Measurements from ENCODE around the gene ZNF774.
A peak's percentile ranks its signal among the peaks of the same experiment; 100 is the strongest.
"Not testable (repeated sequence)": the region's sequence is repeated elsewhere in the genome, so short reads cannot be mapped to it uniquely, and the experiment has no call there.

Gene ZNF774

GRCh38 chr15:90352107-90352893 lies at the start of gene ZNF774:
TSS of gene ZNF774 (plus strand) at chr15:90352284. CDS start at chr15:90354661, 2,377 bp downstream.
- DNase-seq = peak; percentile 62

GRCh38 chr15:90305355-90305754 lies 46.7 kb upstream of the ZNF774 start:
- not testable (repeated sequence) for DNase-seq

DNA sequence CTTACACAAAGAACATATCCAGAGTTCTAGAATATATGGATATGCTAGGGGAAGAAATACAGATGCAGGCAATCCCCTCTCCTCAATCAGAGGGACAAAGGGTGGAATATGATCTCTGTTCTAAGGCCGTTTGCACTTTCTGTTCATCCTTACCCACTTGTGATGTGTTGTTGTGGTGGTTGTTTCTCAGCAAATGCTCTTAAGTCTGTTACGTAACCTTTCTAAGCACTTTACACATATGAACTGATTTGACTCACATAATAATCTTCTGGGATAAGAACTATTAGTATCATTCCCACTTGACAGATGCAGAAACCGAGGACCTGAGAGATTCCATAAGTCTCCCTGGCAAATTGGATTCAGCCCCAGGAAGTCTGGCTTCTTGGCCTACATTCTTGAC lies 46.2 kb upstream of the ZNF774 start:
- no peak for DNase-seq

- DNase-seq = no peak
Measured at GRCh38 chr15:90306560-90306959, 45.5 kb upstream of the ZNF774 start.

DNA sequence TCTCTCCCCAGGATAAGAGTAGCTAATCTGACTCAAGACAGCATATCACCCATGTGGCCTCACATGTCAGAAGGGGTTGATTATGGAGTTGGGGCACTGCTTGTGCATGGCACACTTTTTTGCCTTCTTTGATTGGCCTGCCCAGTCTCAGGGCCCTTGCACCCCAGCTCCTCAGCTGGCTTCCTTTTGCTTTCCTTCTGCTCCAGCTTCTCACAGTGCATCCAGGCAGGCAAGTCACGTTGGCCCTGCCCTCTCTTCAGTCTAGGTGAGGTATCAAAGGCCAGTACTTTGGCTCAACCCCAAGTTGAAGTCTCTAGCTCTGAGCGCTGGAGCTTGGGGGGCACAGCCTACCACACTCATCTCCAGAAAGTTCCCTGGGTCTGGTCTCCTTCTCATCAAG lies 44.4 kb upstream of the ZNF774 start:
- no peak for DNase-seq

GRCh38 chr15:90309020-90309419 lies 43.1 kb upstream of the ZNF774 start:
- DNase-seq = no peak

DNA sequence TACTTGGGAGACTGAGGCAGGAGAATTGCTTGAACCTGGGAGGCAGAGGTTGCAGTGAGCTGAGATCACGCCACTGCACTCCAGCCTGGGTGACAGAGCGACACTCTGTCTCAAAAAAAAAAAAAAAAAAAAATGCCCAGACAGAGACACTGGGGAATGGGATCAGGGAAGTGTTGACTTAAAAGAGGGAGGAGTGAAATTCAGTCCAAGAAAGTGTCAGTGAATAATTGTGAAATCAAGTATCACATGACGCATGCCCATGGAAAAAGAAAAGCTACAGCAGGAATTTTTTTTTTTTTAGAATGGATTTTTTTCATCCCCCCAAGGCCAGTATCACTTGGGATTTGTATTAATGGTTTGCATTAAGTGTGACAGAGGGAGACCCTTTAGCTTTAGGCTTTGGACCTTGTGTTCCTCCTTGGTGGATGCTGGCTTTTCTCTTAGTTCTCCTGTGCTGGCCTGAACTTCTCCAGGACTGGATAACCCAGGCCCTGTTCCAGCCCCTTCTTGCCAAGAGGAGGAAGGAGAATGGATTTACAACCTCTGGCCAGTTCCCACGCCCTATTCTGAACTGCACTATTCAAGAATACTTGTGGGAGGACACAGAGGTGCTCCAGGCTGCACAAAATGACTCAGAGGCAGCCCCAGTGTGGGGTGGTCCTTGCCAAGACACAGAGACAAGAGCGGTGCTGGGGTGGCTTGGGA lies 36.7 kb upstream of the ZNF774 start:
- no peak for DNase-seq

GRCh38 chr15:90316139-90316538 lies 35.9 kb upstream of the ZNF774 start:
- no peak for DNase-seq

- no peak for DNase-seq
Measured at GRCh38 chr15:90318591-90318990, 33.5 kb upstream of the ZNF774 start.

GRCh38 chr15:90320062-90320884 lies 31.8 kb upstream of the ZNF774 start:
- peak; percentile 31 for DNase-seq

DNA sequence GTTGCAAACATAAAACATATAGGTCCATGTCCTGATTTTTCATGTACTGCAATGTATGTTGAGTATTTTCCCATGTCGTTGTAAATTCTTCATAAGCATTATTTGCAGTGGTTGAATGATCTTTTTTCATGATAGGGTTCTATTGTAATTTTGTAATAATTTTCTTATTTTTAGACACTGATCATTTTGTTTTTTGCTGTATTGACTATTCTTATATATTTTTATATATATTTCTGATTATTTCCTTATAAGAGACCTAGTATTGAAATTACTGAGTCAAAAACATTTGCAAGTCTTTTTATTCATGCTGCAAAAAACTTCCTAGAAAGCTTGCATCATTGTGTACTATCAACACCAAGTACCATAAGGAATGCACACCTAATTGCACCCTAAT lies 31.2 kb upstream of the ZNF774 start:
- no peak for DNase-seq

DNA sequence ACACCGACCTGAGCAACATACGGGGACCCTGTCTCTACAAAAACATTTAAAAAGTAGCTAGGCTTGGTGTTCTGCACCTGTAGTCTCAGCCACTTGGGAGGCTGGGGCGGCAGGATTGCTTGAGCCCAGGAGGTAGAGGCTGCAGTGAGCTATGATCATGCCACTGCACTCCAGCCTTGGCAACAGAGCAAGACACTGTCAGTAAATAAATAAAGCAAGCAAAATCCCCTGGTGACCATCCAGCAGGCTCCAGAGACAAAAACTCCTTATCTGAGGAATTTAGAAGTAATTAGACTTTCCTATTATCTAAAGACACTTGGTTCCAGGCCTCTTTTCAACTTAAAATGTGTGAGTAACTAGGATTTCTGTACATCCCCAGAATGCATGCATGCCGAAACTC lies 29.5 kb upstream of the ZNF774 start:
- DNase-seq = no peak

GRCh38 chr15:90325726-90326125 lies 26.4 kb upstream of the ZNF774 start:
- DNase-seq = no peak

DNA sequence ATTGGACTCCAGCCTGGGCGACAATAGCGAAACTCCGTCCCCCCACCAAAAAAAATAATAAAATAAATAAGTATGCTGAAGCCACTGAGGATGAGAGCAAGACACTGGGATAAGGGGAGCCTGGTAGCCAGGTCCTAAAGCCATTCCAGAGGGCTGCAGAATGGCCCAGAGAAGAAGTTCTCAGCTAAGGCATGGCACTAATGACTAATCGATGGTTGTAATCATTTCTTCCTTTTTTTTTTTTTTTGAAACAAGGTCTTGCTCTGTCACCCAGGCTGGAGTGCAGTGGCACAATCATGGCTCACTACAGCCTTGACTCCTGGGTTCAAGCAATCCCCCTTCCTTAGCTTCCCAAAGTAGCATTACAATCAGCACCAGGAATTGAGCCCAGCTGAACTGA lies 25.6 kb upstream of the ZNF774 start:
- no peak for DNase-seq

DNA sequence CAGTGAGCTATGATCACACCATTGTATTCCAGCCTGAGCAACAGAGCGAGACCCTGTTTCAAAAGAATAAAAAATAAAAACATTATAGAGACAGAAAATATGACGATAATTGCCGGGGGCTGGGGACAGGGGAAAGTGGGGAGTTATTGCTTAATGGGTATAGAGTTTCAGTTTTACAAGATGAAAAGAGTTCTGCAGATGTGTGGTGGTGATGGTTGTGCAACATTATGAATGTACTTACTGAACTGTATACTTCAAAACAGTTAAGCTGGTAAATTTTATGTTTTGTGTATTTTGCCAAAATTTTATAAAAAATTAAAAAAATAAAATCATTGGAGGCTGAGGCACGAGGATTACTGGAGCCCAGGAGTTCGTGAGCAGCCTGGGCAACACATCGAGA lies 24.8 kb upstream of the ZNF774 start:
- DNase-seq = no peak

DNA sequence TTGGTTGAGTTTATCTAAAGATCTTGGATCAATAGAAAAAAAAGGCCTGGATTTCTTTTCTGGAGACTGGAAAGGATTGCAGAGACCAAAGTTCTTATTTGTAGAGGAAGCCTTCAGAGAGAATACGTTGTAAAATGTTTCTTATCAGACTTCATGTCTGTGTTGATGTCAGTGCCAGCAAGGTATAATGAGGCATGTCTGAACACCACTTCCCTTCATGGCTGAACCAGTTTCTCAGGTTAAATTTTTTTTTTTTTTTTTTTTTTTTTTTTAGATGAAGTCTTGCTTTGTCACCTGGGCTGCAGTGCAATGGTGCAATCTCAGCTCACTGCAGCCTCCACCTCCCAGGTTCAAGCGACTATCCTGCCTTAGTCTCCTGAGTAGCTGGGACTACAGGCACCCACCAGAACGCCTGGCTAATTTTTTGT lies 17.8 kb upstream of the ZNF774 start:
- no peak for DNase-seq

GRCh38 chr15:90336705-90337141 lies 15.4 kb upstream of the ZNF774 start:
- no peak for DNase-seq

DNA sequence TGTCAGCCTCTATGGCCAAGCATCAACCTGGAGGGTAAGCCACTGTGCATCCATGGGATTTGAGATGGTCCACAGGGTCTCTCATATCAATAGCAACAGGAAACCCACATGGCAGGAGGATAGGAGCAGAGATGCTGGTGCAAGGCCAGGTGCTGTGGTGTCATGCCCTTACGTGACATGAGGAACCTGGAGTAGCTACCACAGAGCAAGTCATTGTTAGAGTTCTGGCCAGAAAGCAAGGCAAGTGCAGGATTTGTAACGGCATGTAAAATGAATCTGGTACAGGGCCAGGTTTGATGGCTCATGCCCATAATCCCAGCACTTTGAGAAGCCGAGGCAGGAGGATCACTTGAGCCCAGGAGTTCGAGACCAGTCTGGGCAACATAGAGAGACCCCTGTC lies 14.8 kb upstream of the ZNF774 start:
- no peak for DNase-seq

DNA sequence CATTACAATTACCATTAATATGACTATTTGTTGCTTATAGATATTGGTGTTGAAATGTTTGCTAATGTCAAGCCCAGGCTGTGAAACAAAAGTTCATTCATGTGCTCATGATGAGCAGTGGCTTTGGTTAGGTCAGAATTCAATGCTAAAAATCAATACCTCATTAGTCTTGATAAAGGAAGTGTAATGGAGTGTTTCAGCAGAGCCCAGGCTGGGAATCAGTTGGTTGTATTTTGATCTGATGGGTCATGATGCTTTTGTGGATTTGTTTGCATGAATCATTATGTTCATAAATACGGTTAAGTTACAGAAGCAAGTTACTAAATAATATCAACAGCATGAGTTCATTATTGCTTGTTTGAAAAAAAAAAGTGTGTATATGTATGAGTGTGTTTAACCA lies 13.6 kb upstream of the ZNF774 start:
- no peak for DNase-seq

DNA sequence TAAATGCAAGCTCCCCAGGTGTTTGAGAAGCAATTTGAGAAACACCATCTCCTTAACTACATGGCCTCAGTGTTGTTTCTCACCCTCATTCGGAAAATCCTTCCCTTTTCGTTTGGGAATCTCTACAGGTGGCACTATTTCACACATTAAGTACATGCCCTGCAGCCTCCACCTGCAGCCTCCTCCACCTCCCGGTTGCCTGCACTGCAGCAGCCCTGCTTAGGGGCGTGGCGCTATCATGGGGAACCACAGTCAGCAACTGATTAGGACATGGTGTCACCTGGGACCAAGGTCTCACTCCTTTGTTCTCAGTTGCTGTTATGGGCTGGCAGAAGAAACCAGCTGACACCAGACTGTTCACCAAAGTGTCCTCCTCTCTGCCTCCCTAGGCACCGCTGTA lies 11.7 kb upstream of the ZNF774 start:
- DNase-seq = no peak

DNA sequence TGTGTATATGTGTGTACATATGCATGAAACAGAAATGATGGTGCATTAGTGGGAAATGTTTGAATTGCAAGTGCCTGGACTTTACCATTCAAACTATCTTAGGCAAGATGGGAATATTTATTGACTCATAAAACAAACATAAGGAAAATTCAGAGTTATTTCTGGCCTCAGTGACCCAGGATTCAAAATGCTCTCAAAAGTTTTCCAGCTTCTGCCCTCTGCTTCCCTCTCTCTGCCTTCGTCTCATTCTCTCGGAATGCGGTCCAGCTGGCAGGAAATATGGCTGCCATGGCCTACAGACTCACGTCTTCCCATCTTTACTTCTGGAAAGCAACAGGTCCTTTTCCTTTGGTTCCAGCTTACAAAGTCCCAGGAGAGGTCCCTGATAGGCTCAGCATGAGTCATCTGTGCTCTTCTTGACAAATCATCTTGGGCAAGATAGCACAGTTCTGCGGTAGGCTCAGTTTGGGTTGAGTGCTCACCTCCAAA lies 8.7 kb upstream of the ZNF774 start:
- no peak for DNase-seq

DNA sequence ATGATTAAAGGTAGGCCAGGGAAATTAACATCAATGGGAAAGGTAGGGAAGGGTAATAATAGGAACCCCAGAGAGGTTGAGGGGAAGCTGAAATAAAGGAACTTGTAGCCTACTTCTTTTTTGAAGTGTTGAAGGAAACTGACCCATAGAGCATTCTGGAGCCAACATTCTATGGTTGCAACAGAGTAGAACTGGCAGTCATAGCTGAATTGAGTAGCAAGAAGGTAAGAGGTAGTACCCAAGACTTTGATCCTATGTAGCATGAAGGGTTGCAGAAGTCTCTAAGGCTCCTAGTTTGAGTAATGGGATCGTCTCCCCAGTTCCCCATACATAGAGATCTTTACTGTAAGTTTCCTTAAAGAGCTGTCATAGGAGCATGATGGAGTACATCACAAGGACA lies 7.4 kb upstream of the ZNF774 start:
- DNase-seq = no peak

DNA sequence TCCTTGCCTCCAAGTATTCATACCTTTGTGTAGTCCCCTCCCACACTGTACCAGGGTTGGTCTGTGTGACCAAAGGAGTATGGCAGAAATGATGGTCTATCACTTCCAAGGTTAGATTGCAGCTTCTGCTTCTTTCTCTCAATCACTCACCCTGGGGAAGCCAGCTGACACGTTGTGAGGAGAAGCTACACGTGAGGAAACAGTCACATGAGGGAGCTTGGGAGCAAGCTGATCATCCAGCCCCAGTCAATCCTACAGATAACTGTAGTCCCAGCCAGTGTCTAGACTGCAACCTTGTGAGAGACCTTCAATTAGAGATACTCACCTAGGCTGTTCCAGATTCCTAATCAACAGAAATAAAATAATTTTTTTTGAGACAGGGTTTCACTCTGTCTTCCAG lies 6.2 kb upstream of the ZNF774 start:
- DNase-seq = no peak

Data from NCI-H187 treated with DMSO at 0.1 percent for 48 hours (cell line).